ENCODE results near the gene ICA1. TPM values are rescaled to one million over a fixed set of nuclear protein-coding genes. Genes with fewer than 3 reads are reported as not detected.

Gene ICA1
- total and polyA plus RNA-seq, 10 donors = 9.6 to 45.7 (median 27.0) TPM

- Histone ChIP-seq H3K9me3 (no peaks in the 10 kb centered on the region), H3K27ac (peak overlapping the region; percentile 3 to 86 (median 56)), H3K27me3 (replicated peaks in 1 of 7) (no peaks in the 10 kb centered on the region), H3K4me1 (peaks cover 0 to 54% (median 25%) of the 10 kb centered on the region in 6 donors), H3K4me3 (no peak overlapping the region), H3K36me3 (no peaks in the 10 kb centered on the region)
- WGBS, 5 donors = 52 to 66% (median 62%) methylated on average over 10 of the region's 10 CpGs
- no peak for DNase-seq
- intact Hi-C loops (cut with DNase I; ENCODE audit: low total_unique reads) = no loop called here
- no peak for TF ChIP-seq CTCF (IDR thresholded peaks at IDR 0.05 in 8 of 11, conservative IDR thresholded peaks at IDR 0.05 in 3 of 11)
- TF ChIP-seq POLR2A (IDR thresholded peaks at IDR 0.05) = no peak
- no peak for TF ChIP-seq POLR2AphosphoS5 (IDR thresholded peaks at IDR 0.05)
Observed at GRCh38 chr7:8134089-8134733, 127.8 kb downstream of the ICA1 start.

DNA sequence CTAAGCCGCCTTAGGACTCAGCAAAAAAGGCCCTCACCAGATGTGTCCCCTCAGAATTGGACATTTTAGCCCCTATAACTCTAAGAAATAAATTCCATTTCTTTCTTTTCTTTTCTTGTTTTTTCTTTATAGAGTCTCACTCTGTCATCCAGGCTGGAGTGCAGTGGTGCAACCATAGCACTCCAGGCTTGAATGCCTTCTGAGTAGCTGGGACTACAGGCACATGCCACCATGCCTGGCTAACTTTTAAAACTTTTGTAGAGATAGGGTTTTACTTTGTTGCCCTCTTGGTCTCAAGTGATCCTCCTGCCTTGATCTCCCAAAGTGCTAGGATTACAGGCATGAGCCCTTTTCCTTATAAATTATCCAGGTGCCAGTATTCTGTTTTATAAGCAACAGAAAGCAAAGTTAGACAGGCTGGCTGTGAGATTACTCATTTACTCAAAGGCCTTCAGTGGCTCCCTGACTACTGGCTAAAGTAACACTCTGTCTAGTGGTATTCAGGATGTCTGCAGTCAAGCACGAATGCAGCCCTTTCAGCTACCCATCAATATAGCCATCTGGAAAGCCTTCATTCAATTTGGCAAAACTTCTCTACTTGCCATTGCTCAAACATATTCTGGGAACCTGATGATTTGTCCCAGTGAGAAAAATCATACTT, 128.6 kb downstream of the ICA1 start:
- Histone ChIP-seq H3K4me1 (peaks cover 0 to 62% (median 32%) of the 10 kb centered on the region in 6 donors), H3K9me3 (no peaks in the 10 kb centered on the region), H3K36me3 (no peaks in the 10 kb centered on the region), H3K4me3 (no peak overlapping the region), H3K27me3 (replicated peaks in 1 of 7) (no peaks in the 10 kb centered on the region), H3K27ac (peak overlapping the region in 6 of 8 donors; percentile 3 to 86 (median 68))
- 84 to 91% (median 88%) methylated on average over 2 of the region's 2 CpGs for WGBS, 5 donors
- DNase-seq = no peak
- TF ChIP-seq CTCF (IDR thresholded peaks at IDR 0.05 in 8 of 11, conservative IDR thresholded peaks at IDR 0.05 in 3 of 11) = no peak
- no peak for TF ChIP-seq POLR2A (IDR thresholded peaks at IDR 0.05)
- no peak for TF ChIP-seq POLR2AphosphoS5 (IDR thresholded peaks at IDR 0.05)
- intact Hi-C loops (cut with DNase I; ENCODE audit: low total_unique reads) = no loop called here

GRCh38 chr7:8131694-8132605, 130.0 kb downstream of the ICA1 start:
- peak overlapping the region in 1 of 8 donors; percentile 36 for H3K4me3 ChIP-seq
- H3K27me3 ChIP-seq (replicated peaks in 1 of 7) = no peaks in the 10 kb centered on the region
- intact Hi-C loops (cut with DNase I; ENCODE audit: low total_unique reads) = no loop called here
- DNase-seq = no peak
- WGBS, 5 donors = 68 to 70% (median 69%) methylated on average over 5 of the region's 5 CpGs
- no peaks in the 10 kb centered on the region for H3K36me3 ChIP-seq
- TF ChIP-seq POLR2A (IDR thresholded peaks at IDR 0.05) (no peak), POLR2AphosphoS5 (IDR thresholded peaks at IDR 0.05) (peak in 1 of 3 donors; percentile 23)
- peaks cover 0 to 76% (median 41%) of the 10 kb centered on the region in 6 donors for H3K4me1 ChIP-seq
- H3K9me3 ChIP-seq = no peaks in the 10 kb centered on the region
- peak overlapping the region; percentile 42 to 86 (median 66) for H3K27ac ChIP-seq

DNA sequence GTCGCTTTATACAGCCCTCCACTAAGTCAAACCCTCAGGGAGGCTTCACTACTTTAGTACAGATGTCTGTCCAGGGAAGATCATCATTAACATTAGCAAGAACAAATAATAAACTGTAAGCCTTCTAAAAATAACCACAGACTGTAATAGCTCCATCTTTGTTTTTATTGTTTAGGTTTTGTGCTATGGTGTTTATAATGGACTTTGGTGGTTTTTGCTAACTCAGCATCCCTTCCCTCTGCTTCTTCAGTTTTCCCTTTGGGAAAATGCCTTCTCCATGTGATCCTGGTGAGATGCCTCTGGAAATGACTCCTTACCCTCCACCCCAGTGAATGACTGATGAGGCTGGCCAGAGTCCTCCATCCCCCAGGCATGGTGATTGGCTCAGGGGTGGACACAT, 131.3 kb downstream of the ICA1 start:
- H3K4me3 ChIP-seq = no peak overlapping the region
- no peak for DNase-seq
- H3K9me3 ChIP-seq = no peaks in the 10 kb centered on the region
- H3K4me1 ChIP-seq = peaks cover 0 to 89% (median 53%) of the 10 kb centered on the region in 6 donors
- WGBS, 5 donors = 82 to 100% (median 92%) methylated on average over 1 of the region's 1 CpG
- intact Hi-C loops (cut with DNase I; ENCODE audit: low total_unique reads) = no loop called here
- no peak for TF ChIP-seq POLR2A (IDR thresholded peaks at IDR 0.05)
- no peak for TF ChIP-seq POLR2AphosphoS5 (IDR thresholded peaks at IDR 0.05)
- no peaks in the 10 kb centered on the region for H3K36me3 ChIP-seq
- peak overlapping the region in 7 of 8 donors; percentile 29 to 86 (median 67) for H3K27ac ChIP-seq
- no peaks in the 10 kb centered on the region for H3K27me3 ChIP-seq (replicated peaks in 1 of 7)

Measured in spleen (tissue), 11 donors.